DND-41 (cell line): ENCODE results near the gene RAB37.

Experiments
- EZH2 ChIP-seq: IDR thresholded peaks from 3 replicates; pipeline ENCODE4 v1.6.1; 2012; ENCODE audit warnings: borderline replicate concordance, low read depth, mild to moderate bottlenecking, moderate library complexity, low read length, inconsistent platforms; ENCODE audit not compliant: severe bottlenecking
- TF ChIP-seq, protein P1 (sequence below): IDR thresholded peaks from 2 replicates; pipeline ENCODE4 v1.5.1; 2012; ENCODE audit warnings: borderline replicate concordance, low read length, moderate library complexity, mild to moderate bottlenecking; ENCODE audit not compliant: poor library complexity, severe bottlenecking; ENCODE audit errors: extremely low read depth

DNA sequence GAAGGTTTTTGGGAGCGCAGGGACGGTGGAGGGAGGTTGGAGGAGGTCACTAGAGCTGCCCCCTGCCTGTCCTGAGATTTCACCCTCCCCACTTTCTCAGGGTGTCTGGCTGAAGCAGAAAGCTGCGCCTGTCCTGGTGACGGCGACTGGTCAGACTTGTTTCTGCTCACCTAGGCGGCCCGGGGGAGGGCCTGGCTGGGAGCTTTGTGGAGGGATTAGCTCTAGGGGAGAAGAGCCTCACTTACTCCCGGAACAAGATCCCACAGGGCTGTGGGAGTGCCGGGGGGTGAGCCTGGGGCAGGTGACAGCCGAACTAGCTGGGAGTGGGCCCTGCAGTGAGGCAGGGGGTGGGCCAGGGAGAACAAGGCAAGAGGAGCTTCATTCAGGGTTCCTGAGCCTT lies 22.9 kb downstream of the RAB37 start:
- no peak for TF ChIP-seq EZH2
- TF ChIP-seq, protein P1, sequence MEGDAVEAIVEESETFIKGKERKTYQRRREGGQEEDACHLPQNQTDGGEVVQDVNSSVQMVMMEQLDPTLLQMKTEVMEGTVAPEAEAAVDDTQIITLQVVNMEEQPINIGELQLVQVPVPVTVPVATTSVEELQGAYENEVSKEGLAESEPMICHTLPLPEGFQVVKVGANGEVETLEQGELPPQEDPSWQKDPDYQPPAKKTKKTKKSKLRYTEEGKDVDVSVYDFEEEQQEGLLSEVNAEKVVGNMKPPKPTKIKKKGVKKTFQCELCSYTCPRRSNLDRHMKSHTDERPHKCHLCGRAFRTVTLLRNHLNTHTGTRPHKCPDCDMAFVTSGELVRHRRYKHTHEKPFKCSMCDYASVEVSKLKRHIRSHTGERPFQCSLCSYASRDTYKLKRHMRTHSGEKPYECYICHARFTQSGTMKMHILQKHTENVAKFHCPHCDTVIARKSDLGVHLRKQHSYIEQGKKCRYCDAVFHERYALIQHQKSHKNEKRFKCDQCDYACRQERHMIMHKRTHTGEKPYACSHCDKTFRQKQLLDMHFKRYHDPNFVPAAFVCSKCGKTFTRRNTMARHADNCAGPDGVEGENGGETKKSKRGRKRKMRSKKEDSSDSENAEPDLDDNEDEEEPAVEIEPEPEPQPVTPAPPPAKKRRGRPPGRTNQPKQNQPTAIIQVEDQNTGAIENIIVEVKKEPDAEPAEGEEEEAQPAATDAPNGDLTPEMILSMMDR = no peak
